Measurements from ENCODE around the gene CPEB1.

- TF ChIP-seq CTCF (IDR thresholded peaks at IDR 0.05) (no peak), POLR2A (IDR thresholded peaks at IDR 0.05) (no peak), POLR2AphosphoS5 (IDR thresholded peaks at IDR 0.05; ENCODE audit: insufficient read depth in 1 of 2, low read depth in 1 of 2) (no peak)
Measured at GRCh38 chr15:82545002-82545401, 102.2 kb downstream of the CPEB1 start.
